Stimulated activated CD8-positive, alpha-beta memory T cell treated with anti-CD3 and anti-CD28 coated beads, Interleukin-15, amount 100 ng/mL, for 1 hour (primary cell): ENCODE measurements around the gene COL24A1.

Experiments used
- DNase-seq: peaks from one replicate; pipeline ENCODE4 v3.0.0-alpha.2; 2020; ENCODE audit warnings: low read depth

COL24A1 gene

GRCh38 chr1:85683292-85684025, 473.1 kb downstream of the COL24A1 start:
- no peak for DNase-seq

GRCh38 chr1:85681087-85681486, 475.5 kb downstream of the COL24A1 start:
- DNase-seq, result no peak
